Activated effector memory CD4-positive, alpha-beta T cell treated with anti-CD3 and anti-CD28 coated beads, Interleukin-2, amount 50 U/mL, for 16 hours (primary cell): ENCODE results near the gene ZC3H13.

Experiments used
- DNase-seq: peaks from one replicate; pipeline ENCODE4 v3.0.0-alpha.2; 2020

The ZC3H13 gene

GRCh38 chr13:45933203-45933908 is 119.2 kb downstream of the ZC3H13 start:
- DNase-seq = no peak

GRCh38 chr13:45932676-45933075 is 119.9 kb downstream of the ZC3H13 start:
- no peak for DNase-seq

- no peak for DNase-seq
These were observed 120.4 kb downstream of the ZC3H13 start for GRCh38 chr13:45932172-45932571.

GRCh38 chr13:45931211-45931610 is 121.3 kb downstream of the ZC3H13 start:
- no peak for DNase-seq

GRCh38 chr13:45930177-45930576 is 122.4 kb downstream of the ZC3H13 start:
- no peak for DNase-seq

- no peak for DNase-seq
These were observed 123.7 kb downstream of the ZC3H13 start for GRCh38 chr13:45928843-45929242.

GRCh38 chr13:45928176-45928575 is 124.4 kb downstream of the ZC3H13 start:
- DNase-seq = no peak

GRCh38 chr13:45926741-45927140 is 125.8 kb downstream of the ZC3H13 start:
- no peak for DNase-seq

GRCh38 chr13:45925151-45925550 is 127.4 kb downstream of the ZC3H13 start:
- DNase-seq = no peak

GRCh38 chr13:45921162-45921736 is 131.3 kb downstream of the ZC3H13 start:
- DNase-seq = no peak

- no peak for DNase-seq
These were observed 133.9 kb downstream of the ZC3H13 start for GRCh38 chr13:45918597-45918996.

- DNase-seq = no peak
These were observed 135.5 kb downstream of the ZC3H13 start for GRCh38 chr13:45917019-45917418.

GRCh38 chr13:45915686-45916439 is 136.7 kb downstream of the ZC3H13 start:
- no peak for DNase-seq

- no peak for DNase-seq
These were observed 142.9 kb downstream of the ZC3H13 start for GRCh38 chr13:45909673-45910072.

- no peak for DNase-seq
These were observed 143.5 kb downstream of the ZC3H13 start for GRCh38 chr13:45909089-45909488.

- DNase-seq = no peak
These were observed 145.0 kb downstream of the ZC3H13 start for GRCh38 chr13:45907503-45907902.
